Measurements from ENCODE around the gene RLN2. TPM values are rescaled to one million over a fixed set of nuclear protein-coding genes. Genes with fewer than 3 reads are reported as not detected.

The RLN2 gene
- total RNA-seq, 1 donor: 0.43 TPM

GRCh38 chr9:5292141-5292540, 12.4 kb downstream of the RLN2 start:
- peak; percentile 84 for DNase-seq (ENCODE audit: low read depth)
- no peak overlapping the region for H3K4me3 ChIP-seq (ENCODE audit: low read depth, low read length)
- TF ChIP-seq, protein P1, sequence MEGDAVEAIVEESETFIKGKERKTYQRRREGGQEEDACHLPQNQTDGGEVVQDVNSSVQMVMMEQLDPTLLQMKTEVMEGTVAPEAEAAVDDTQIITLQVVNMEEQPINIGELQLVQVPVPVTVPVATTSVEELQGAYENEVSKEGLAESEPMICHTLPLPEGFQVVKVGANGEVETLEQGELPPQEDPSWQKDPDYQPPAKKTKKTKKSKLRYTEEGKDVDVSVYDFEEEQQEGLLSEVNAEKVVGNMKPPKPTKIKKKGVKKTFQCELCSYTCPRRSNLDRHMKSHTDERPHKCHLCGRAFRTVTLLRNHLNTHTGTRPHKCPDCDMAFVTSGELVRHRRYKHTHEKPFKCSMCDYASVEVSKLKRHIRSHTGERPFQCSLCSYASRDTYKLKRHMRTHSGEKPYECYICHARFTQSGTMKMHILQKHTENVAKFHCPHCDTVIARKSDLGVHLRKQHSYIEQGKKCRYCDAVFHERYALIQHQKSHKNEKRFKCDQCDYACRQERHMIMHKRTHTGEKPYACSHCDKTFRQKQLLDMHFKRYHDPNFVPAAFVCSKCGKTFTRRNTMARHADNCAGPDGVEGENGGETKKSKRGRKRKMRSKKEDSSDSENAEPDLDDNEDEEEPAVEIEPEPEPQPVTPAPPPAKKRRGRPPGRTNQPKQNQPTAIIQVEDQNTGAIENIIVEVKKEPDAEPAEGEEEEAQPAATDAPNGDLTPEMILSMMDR (IDR thresholded peaks at IDR 0.05; ENCODE audit: insufficient read depth, low read depth, low read length): no peak

DNA sequence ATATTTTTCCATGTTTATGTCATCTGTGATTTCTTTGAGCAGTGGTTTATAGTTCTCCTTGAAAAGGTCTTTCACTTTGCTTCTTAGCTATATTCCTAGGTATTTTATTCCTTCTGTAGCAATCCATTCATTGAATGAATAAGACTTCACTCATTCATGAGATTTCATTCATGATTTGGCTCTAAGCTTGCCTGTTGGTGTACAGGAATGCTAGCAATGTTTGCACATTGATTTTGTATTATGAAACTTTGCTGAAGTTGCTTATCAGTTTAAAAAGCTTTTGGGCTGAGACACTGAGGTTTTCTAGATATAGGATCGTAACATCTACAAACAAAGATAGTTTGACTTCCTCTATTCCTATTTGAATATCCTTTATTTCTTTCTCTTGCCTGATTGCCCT, 15.9 kb downstream of the RLN2 start:
- TF ChIP-seq, protein P1 (IDR thresholded peaks at IDR 0.05; ENCODE audit: insufficient read depth, low read depth, low read length): no peak
- H3K4me3 ChIP-seq (ENCODE audit: low read depth, low read length): no peak overlapping the region
- no peak for DNase-seq (ENCODE audit: low read depth)

- no peak for DNase-seq (ENCODE audit: low read depth)
- TF ChIP-seq, protein P1 (IDR thresholded peaks at IDR 0.05; ENCODE audit: insufficient read depth, low read depth, low read length): no peak
These were observed 18.3 kb downstream of the RLN2 start for GRCh38 chr9:5286262-5286661.

GRCh38 chr9:5278486-5278885, 26.0 kb downstream of the RLN2 start:
- H3K4me3 ChIP-seq (ENCODE audit: low read depth, low read length): no peak overlapping the region
- TF ChIP-seq, protein P1 (IDR thresholded peaks at IDR 0.05; ENCODE audit: insufficient read depth, low read depth, low read length): no peak
- DNase-seq (ENCODE audit: low read depth): no peak

More at GRCh38 chr9:5286262-5286661, 18.3 kb downstream of the RLN2 start:
- H3K4me3 ChIP-seq (ENCODE audit: low read depth, low read length): no peak overlapping the region

DNA sequence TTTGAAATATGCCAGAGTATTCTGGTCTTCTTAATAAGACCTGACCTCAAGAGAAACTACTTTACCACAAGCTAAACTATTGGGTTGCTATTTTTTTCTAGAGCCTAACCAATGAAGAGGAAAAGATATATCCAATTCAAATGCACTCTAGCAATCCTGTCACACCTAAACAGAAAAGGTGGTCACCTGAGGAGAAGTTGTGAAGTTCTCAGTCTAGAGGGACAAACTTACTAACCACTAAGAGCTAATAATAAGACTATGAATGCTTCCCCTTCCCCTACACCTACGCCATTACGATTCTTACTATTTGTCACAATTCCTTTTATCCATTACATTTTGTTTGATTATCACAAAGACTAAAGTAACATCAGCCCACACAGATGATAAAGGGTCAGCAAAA, 29.7 kb downstream of the RLN2 start:
- no peak overlapping the region for H3K4me3 ChIP-seq (ENCODE audit: low read depth, low read length)
- TF ChIP-seq, protein P1 (IDR thresholded peaks at IDR 0.05; ENCODE audit: insufficient read depth, low read depth, low read length): no peak
- no peak for DNase-seq (ENCODE audit: low read depth)

DNA sequence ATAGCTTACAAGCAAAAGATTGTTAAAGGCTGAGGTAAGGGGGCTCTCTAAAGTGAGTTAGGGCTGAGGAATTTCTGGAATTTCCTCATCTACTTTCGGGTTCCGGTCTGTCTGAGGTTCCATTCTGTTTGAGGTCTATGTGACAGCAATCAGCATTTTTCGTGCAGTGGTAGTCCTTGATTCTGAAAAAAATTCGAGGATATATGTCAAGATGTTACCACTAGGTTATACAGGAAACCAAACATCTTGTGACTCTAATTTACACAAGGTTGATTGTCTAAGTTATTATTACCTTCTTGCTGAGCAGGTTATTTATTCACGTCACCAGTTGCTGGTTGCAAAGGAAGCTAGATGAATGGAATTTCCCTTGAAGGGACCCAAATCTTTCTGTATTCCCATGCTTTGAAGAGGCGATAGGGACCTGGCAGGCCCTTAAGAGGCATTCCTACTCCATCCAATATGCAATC, 35.2 kb downstream of the RLN2 start:
- peak; percentile 3 for DNase-seq (ENCODE audit: low read depth)
- H3K4me3 ChIP-seq (ENCODE audit: low read depth, low read length): no peak overlapping the region
- TF ChIP-seq, protein P1 (IDR thresholded peaks at IDR 0.05; ENCODE audit: insufficient read depth, low read depth, low read length): no peak

DNA sequence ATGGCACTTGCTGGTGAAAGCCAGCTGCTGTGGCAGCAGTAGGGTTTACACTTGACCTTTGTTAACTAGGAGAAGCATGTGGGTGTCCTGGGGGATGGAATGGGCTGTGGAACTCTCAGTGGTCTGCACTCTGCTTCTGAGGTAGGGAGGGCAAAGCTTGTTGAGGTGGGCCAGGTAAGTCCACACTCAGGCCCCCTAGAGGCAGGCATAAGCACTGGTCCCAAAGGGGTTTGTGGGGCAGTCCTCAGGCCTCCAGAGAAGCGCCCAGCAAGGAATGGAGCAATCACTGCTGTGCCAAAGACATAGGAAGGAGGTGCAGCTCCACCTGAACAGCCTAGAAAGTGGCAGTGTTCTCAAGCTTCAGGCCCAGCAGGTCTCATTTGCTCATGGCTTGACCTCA, 38.6 kb downstream of the RLN2 start:
- TF ChIP-seq, protein P1 (IDR thresholded peaks at IDR 0.05; ENCODE audit: insufficient read depth, low read depth, low read length): no peak
- H3K4me3 ChIP-seq (ENCODE audit: low read depth, low read length): no peak overlapping the region
- DNase-seq (ENCODE audit: low read depth): no peak
